A549 (cell line): ENCODE results near the gene CASP10.

Experiments
- CBX2 ChIP-seq: fragments of 200-600 bp; sonication (generic); IDR thresholded peaks from 2 replicates; pipeline ENCODE4 v1.6.1; 2016; ENCODE audit warnings: low read depth, mild to moderate bottlenecking, borderline replicate concordance
- CTCF ChIP-seq: fragments of >200 bp; sonication (Bioruptor Twin); formaldehyde crosslinking; IDR thresholded peaks from 3 replicates; pipeline ENCODE4 v1.5.1; 2016
- JUN ChIP-seq, 2 experiments: fragments of >200 bp; sonication (Bioruptor Twin); formaldehyde crosslinking; IDR thresholded peaks; 2 replicates in 1 of 2; 3 replicates in 1 of 2; pipeline ENCODE4 v1.6.1; 2016 to 2017
- KDM1A ChIP-seq: fragments of 200-600 bp; sonication (generic); IDR thresholded peaks from 2 replicates; pipeline ENCODE4 v1.6.1; 2016; ENCODE audit warnings: low read depth, mild to moderate bottlenecking
- POLR2A ChIP-seq: IDR thresholded peaks from 2 replicates; pipeline ENCODE4 v1.6.1; 2012; ENCODE audit warnings: mild to moderate bottlenecking, low read length
- RAD21 ChIP-seq, 2 experiments: fragments of >200 bp in 1 of 2; sonication (Bioruptor Twin) in 1 of 2; formaldehyde crosslinking in 1 of 2; IDR thresholded peaks in 1 of 2; conservative IDR thresholded peaks in 1 of 2; 2 replicates in 1 of 2; 3 replicates in 1 of 2; pipeline ENCODE4 v1.6.1; 2012 to 2018; ENCODE audit warnings: inconsistent platforms in 1 of 2
- RFX5 ChIP-seq: fragments of 450-650 bp; IDR thresholded peaks from 2 replicates; pipeline ENCODE4 v1.7.1; 2014; ENCODE audit warnings: antibody characterized with exemption, mild to moderate bottlenecking, moderate library complexity

- TF ChIP-seq CTCF (no peak), JUN (IDR thresholded peaks at IDR 0.05) (no peak), RFX5 (no peak), CBX2 (no peak), RAD21 (conservative IDR thresholded peaks at IDR 0.05 in 1 of 2, IDR thresholded peaks at IDR 0.05 in 1 of 2) (no peak), POLR2A (no peak), KDM1A (no peak)
Measured at GRCh38 chr2:201167546-201167945, 15.4 kb upstream of the CASP10 start.
